Measurements from ENCODE around the gene HOXC4. TPM values are rescaled to one million over a fixed set of nuclear protein-coding genes. Genes with fewer than 3 reads are reported as not detected.

Gene HOXC4
- polyA plus RNA-seq, 1 experiment: not detected

DNA sequence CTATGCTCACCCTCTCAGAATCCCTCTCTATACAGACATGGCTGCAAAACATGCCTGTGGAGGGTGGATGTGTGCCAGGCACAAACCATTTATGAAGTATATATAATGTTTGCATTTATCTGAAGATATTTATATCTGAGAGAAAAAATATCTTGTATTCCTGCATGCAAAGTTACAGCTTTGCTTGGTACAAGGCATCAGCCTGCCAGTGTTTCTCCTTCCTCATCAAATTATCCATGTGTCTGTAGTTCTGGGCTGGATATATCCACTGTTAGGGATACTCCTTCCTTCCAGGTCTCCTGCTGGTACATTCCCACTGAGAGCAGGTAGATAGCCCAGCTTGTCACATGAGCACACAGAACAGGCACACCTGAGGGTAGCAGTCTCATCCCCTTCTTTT is 12.0 kb downstream of the HOXC4 start:
- Histone ChIP-seq H3K9me3 (ENCODE audit: control insufficient read depth, insufficient read depth, low read length) (no peaks in the 10 kb centered on the region), H3K27me3 (ENCODE audit: control insufficient read depth, insufficient read depth, low read length) (peaks cover 5% of the 10 kb centered on the region), H3K27ac (ENCODE audit: low read depth, low read length) (no peak overlapping the region), H3K4me3 (ENCODE audit: low read depth, low read length) (no peak overlapping the region)
- ChIA-PET CTCF (no interaction called here), POLR2A (no interaction called here)
- no peak for TF ChIP-seq CTCF (IDR thresholded peaks at IDR 0.05; ENCODE audit: low read depth, low read length)
- DNase-seq (ENCODE audit: low read depth, low spot score): no peak

- Histone ChIP-seq H3K9me3 (ENCODE audit: control insufficient read depth, insufficient read depth, low read length) (no peaks in the 10 kb centered on the region), H3K4me3 (ENCODE audit: low read depth, low read length) (no peak overlapping the region), H3K27ac (ENCODE audit: low read depth, low read length) (no peak overlapping the region), H3K27me3 (ENCODE audit: control insufficient read depth, insufficient read depth, low read length) (peaks cover 3% of the 10 kb centered on the region)
- no peak for TF ChIP-seq CTCF (IDR thresholded peaks at IDR 0.05; ENCODE audit: low read depth, low read length)
- DNase-seq (ENCODE audit: low read depth, low spot score): no peak
- CTCF ChIA-PET: no interaction called here
- POLR2A ChIA-PET: no interaction called here
Observed at GRCh38 chr12:54066408-54066807, 12.8 kb downstream of the HOXC4 start.

GRCh38 chr12:54068418-54069070 is 14.9 kb downstream of the HOXC4 start:
- ChIA-PET POLR2A (no interaction called here), CTCF (no interaction called here)
- no peak for TF ChIP-seq CTCF (IDR thresholded peaks at IDR 0.05; ENCODE audit: low read depth, low read length)
- H3K27ac ChIP-seq (ENCODE audit: low read depth, low read length): no peak overlapping the region
- DNase-seq (ENCODE audit: low read depth, low spot score): no peak
- H3K27me3 ChIP-seq (ENCODE audit: control insufficient read depth, insufficient read depth, low read length): no peaks in the 10 kb centered on the region
- H3K4me3 ChIP-seq (ENCODE audit: low read depth, low read length): no peak overlapping the region
- H3K9me3 ChIP-seq (ENCODE audit: control insufficient read depth, insufficient read depth, low read length): no peaks in the 10 kb centered on the region

GRCh38 chr12:54071942-54072341 is 18.3 kb downstream of the HOXC4 start:
- Histone ChIP-seq H3K9me3 (ENCODE audit: control insufficient read depth, insufficient read depth, low read length) (no peaks in the 10 kb centered on the region), H3K27ac (ENCODE audit: low read depth, low read length) (no peak overlapping the region), H3K27me3 (ENCODE audit: control insufficient read depth, insufficient read depth, low read length) (peaks cover 6% of the 10 kb centered on the region), H3K4me3 (ENCODE audit: low read depth, low read length) (no peak overlapping the region)
- no peak for DNase-seq (ENCODE audit: low read depth, low spot score)
- no peak for TF ChIP-seq CTCF (IDR thresholded peaks at IDR 0.05; ENCODE audit: low read depth, low read length)
- POLR2A ChIA-PET: no interaction called here
- CTCF ChIA-PET: no interaction called here

GRCh38 chr12:54074308-54074707 is 20.7 kb downstream of the HOXC4 start:
- peaks cover 11% of the 10 kb centered on the region for H3K27me3 ChIP-seq (ENCODE audit: control insufficient read depth, insufficient read depth, low read length)
- no peak for TF ChIP-seq CTCF (IDR thresholded peaks at IDR 0.05; ENCODE audit: low read depth, low read length)
- POLR2A ChIA-PET: no interaction called here
- H3K27ac ChIP-seq (ENCODE audit: low read depth, low read length): no peak overlapping the region
- CTCF ChIA-PET: no interaction called here
- no peaks in the 10 kb centered on the region for H3K9me3 ChIP-seq (ENCODE audit: control insufficient read depth, insufficient read depth, low read length)
- no peak overlapping the region for H3K4me3 ChIP-seq (ENCODE audit: low read depth, low read length)
- DNase-seq (ENCODE audit: low read depth, low spot score): no peak
